Fibroblast of gingiva (primary cell): ENCODE data around the gene STIMATE.

Source experiments
- DNase-seq: peaks from one replicate; pipeline ENCODE4 v3.0.0-alpha.2; 2011; ENCODE audit warnings: low read depth

Gene STIMATE

GRCh38 chr3:52866427-52866826, 30.9 kb downstream of the STIMATE start:
- DNase-seq = no peak

GRCh38 chr3:52865994-52866393, 31.4 kb downstream of the STIMATE start:
- no peak for DNase-seq

GRCh38 chr3:52860424-52860768, 37.0 kb downstream of the STIMATE start:
- no peak for DNase-seq

GRCh38 chr3:52859686-52860423, 37.5 kb downstream of the STIMATE start:
- DNase-seq = no peak

GRCh38 chr3:52857864-52858263, 39.5 kb downstream of the STIMATE start:
- no peak for DNase-seq

- no peak for DNase-seq
These were observed 40.2 kb downstream of the STIMATE start for GRCh38 chr3:52857133-52857532.

GRCh38 chr3:52856666-52857065, 40.7 kb downstream of the STIMATE start:
- no peak for DNase-seq

- DNase-seq = no peak
These were observed 43.3 kb downstream of the STIMATE start for GRCh38 chr3:52854013-52854412.

- DNase-seq = no peak
These were observed 44.9 kb downstream of the STIMATE start for GRCh38 chr3:52852419-52852818.

- peak; percentile 49 for DNase-seq
These were observed 46.0 kb downstream of the STIMATE start for GRCh38 chr3:52851348-52851747.

- DNase-seq = no peak
These were observed 47.7 kb downstream of the STIMATE start for GRCh38 chr3:52849656-52850055.

GRCh38 chr3:52848617-52849016, 48.7 kb downstream of the STIMATE start:
- peak; percentile 57 for DNase-seq

- no peak for DNase-seq
These were observed 49.6 kb downstream of the STIMATE start for GRCh38 chr3:52847726-52848125.

- no peak for DNase-seq
These were observed 50.1 kb downstream of the STIMATE start for GRCh38 chr3:52847241-52847640.

- no peak for DNase-seq
These were observed 50.8 kb downstream of the STIMATE start for GRCh38 chr3:52846432-52846965.

GRCh38 chr3:52845691-52846431, 51.5 kb downstream of the STIMATE start:
- DNase-seq = no peak

GRCh38 chr3:52845157-52845556, 52.2 kb downstream of the STIMATE start:
- peak; percentile 74 for DNase-seq

GRCh38 chr3:52844290-52844975, 52.9 kb downstream of the STIMATE start:
- no peak for DNase-seq

GRCh38 chr3:52843881-52844280, 53.5 kb downstream of the STIMATE start:
- no peak for DNase-seq

GRCh38 chr3:52843108-52843865, 54.1 kb downstream of the STIMATE start:
- DNase-seq = no peak

- DNase-seq = no peak
These were observed 54.9 kb downstream of the STIMATE start for GRCh38 chr3:52842424-52842823.

GRCh38 chr3:52841981-52842340, 55.4 kb downstream of the STIMATE start:
- no peak for DNase-seq
